NCI-H1694 treated with DMSO at 0.1 percent for 48 hours (cell line): ENCODE results near the gene SGSH.
"Not testable (repeated sequence)": the region's sequence is repeated elsewhere in the genome, so short reads cannot be mapped to it uniquely, and the experiment has no call there.

Experiments
- DNase-seq: peaks from one replicate; lab custom pipeline; 2025; lab: John Stamatoyannopoulos, UW

Gene SGSH

GRCh38 chr17:80210348-80211108 lies 9.6 kb downstream of the SGSH start:
- no peak for DNase-seq

DNA sequence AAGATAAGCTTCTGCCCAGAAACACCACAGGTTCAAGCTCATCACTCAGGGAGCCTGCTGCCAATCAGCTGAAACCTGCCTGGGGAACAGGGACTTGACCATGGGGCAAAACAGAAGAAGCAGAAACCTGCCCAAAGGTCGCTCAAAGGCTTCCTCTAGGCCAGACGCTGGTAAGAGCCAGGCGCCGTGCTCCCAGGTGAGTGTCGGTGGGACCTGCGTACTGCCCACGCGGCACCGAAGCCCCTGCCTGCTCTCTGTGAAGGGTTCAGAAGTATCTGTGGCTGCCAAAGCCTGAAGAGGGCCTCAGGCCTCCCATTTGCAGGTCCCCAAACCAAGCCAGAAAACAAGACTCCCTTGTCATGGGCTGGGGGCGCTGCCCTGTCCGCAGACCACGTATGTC lies 10.4 kb downstream of the SGSH start:
- no peak for DNase-seq

DNA sequence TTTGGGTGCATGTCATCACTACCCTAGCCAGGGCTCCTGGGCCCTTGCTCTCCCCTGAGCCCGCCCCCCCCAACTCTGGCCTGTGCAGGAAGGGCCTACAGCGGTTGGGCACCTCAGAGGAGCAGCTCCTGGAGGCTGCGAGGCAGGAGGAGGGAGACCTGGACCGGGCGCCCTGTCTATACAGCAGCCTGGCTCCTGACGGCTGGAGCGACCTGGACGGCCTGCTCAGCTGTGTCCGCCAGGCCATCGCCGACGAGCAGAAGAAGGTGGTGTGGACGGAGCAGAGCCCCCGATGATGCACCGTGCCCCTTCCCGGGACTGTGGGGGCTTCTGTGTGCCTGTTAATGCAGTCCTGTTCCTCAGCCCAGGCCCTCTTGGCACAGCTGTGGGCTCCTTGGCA lies 12.1 kb downstream of the SGSH start:
- no peak for DNase-seq

GRCh38 chr17:80205811-80206210 lies 14.3 kb downstream of the SGSH start:
- DNase-seq: no peak

DNA sequence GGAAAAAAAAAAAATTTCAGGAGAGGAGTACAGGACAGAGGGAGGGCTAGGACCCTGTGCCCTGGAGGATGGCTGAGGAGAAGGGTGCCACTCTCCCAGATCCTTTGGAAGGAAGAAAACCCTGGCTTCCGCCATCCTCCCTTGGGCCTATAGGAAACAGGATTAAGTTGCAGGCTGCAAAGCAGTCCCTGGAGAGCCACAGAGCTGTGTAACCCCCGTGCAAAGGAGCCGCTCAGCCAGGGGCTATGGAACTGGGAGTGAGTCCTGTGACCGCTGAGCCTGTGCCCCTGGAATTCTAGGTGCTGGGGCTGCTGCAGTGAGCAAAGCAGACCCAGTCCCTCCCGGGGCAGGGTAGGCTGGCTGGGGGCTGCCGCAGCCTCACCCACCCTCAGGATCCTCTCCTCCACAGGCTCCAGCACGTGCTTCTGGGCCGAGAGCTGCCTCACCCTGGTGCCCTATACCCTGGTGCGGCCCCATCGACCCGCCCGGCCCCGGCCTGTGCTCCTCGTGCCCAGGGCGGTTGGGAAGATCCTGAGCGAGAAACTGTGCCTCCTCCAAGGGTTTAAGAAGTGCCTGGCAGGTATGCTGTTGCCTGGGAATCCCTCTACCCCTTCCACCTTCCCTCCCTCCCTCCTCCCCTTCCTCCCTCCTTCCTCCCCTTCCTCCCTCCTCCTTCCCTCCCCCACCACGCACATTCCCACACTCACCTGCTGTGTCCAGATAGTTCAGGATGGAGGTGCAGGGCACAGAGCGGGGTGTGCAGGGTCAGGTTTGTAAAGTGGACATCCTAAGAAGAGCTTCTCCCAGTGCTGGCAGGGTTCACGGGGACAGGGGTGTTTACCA lies 15.3 kb downstream of the SGSH start:
- DNase-seq: no peak

GRCh38 chr17:80203471-80203963 lies 16.6 kb downstream of the SGSH start:
- DNase-seq: no peak

DNA sequence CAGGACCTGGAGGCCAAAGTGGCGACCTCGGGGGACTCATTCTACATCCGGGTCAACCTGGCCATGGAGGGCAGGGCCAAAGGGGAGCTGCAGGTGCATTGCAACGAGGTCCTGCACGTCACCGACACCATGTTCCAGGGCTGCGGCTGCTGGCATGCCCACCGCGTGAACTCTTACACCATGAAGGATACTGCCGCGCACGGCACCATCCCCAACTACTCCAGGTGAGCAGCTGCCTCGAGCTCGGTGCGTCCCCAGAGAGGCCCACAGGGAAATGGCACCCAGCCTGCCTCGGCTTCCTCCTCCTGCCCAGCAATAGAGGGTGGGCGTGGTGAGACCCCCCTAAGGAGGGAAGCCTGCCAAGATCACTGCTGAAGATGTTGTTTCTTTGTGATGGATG lies 17.9 kb downstream of the SGSH start:
- no peak for DNase-seq

DNA sequence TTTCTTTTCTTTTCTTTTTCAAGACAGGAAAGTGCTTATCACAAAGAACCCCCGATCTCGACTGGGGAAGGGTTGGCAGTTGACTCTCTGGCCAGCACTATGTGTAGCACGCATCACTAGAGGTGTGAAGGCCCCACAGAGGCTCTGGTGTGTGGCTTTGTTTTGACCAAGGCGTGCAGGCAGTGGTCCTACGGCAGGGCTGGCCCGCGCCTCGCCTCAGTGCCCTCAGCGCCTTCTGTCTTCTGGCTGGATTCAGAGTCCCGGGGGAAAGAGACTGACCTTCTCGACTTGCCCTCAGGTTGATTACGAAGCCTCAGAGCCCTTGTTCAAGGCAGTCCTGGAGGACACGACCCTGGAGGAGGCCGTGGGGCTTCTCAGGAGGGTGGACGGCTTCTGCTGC lies 18.7 kb downstream of the SGSH start:
- no peak for DNase-seq

DNA sequence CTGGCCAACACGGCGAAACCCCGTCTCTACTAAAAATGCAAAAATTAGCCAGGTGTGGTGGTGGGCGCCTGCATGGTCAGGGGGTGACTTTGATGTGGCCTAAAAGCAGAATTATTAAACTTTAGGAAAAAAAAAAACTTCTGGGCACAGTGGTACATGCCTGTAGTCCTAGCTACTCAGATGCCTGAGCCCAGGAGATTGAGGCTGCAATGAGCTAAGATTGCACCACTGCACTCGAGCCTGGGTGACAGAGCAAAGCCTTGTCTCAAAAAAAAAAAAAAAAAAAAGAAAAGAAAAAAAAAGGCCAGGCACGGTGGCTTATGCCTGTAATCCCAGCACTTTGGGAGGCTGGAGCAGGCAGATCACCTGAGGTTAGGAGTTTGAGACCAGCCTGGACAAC lies 20.8 kb downstream of the SGSH start:
- DNase-seq: not testable (repeated sequence)

GRCh38 chr17:80198144-80198661 lies 21.9 kb downstream of the SGSH start:
- no peak for DNase-seq

DNA sequence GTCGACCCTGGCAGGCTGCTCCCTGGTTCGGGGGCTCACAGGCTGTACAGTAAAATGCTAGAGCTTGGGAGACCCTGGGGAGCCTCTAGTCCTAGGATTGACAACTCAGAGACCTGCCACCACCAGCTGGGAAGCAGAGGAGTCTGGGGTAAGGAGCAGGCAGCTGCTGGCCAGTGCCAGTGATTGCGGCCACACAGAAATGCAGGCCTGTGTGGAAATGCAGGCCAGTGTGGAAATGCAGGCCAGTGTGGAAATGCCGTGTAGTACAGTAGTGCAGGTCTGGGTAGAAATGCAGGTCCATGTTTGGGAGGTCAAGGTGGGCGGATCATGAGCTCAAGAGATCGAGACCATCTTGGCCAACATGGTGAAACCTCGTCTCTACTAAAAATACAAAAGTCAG lies 23.5 kb downstream of the SGSH start:
- DNase-seq: no peak

- DNase-seq: no peak
These were observed 24.2 kb downstream of the SGSH start for GRCh38 chr17:80195671-80196529.

GRCh38 chr17:80195141-80195540 lies 25.0 kb downstream of the SGSH start:
- no peak for DNase-seq

- DNase-seq: no peak
These were observed 28.1 kb downstream of the SGSH start for GRCh38 chr17:80191865-80192661.

DNA sequence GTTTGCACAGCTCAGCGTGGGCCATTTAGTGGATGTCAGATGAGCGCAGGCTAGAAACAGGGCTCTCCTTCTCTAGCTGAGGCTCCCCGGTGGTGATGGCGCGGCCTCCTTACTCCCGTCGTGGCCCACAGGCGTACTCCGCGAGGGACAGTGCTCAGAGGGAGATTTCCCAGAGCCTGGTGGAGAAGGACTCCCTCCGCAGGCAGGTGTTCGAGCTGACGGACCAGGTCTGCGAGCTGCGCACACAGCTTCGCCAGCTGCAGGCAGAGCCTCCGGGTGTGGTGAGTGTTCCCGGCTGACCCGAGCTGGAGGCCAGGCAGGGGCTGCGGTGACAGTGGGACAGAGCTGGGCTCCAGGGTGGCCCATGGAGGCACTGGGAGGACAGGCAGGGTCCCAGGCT lies 28.9 kb downstream of the SGSH start:
- DNase-seq: no peak

DNA sequence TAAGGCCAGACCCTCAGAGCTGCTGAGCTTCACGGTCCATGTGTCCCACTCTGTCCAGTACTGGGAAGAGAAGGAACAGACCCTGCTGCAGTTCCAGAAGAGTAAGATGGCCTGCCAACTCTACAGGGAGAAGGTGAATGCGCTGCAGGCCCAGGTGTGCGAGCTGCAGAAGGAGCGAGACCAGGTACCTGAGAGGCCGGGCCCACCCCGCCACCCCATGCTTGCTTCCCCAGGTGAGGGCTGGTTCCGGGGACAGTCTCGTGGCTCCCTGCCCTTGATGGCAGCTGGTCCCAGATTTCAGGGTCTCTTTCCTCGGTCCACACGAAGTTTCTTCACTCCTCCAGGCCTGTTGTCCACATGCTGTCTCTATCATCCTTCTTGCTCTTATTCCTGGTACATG lies 29.4 kb downstream of the SGSH start:
- no peak for DNase-seq

GRCh38 chr17:80189611-80190010 lies 30.5 kb downstream of the SGSH start:
- no peak for DNase-seq

DNA sequence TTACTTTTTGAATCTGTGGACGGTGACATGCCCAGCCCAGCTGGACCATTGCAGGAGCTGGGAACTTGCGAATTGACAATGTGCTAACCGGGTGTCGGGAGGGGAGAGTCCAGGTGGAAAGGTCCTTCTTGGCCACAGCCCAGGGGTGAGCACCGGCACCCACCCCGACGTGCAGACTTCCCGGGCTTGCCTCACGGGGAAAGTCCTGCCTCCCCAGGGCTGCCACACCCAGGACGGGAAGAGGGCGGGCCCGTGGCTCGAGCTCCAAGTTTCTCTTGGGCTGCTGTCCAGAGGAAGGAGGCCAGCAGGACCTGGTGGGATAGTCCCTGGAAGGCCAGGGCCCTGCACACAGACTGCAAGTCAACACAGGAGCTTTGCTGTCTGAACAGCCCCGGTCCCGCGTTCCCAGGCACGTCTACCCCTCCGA lies 32.6 kb downstream of the SGSH start:
- no peak for DNase-seq

- DNase-seq: no peak
These were observed 33.0 kb downstream of the SGSH start for GRCh38 chr17:80187090-80187489.

GRCh38 chr17:80185968-80186367 lies 34.2 kb downstream of the SGSH start:
- no peak for DNase-seq

GRCh38 chr17:80184423-80184714 lies 35.8 kb downstream of the SGSH start:
- DNase-seq: no peak
